ENCODE data around the gene PARP16.

PARP16 gene

DNA sequence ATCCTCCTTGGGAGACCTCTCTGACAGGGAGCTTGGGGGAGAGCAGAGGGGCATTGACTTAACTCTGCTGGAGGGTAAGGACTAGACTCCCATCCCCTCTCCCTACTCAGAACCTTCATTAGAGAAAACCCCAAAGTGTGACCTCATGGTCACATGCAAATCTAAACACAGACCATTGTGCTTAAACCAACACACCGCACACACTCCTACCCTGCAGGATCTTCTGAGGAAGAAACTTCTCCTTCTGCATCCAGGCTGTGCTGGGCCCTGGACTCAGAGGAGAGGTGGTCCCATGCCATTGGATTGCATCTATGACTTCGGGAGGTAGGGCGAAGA, 805 bp upstream of the PARP16 start:
- ChIA-PET CTCF (interaction anchor here (0.6 to 7.9 kb wide), 9 partner anchors 9 to 586 kb away, joined by 3 to 80 read pairs (median 7); partner anchors contain the start of gene CILP), POLR2A (interaction anchor here (0.6 to 2.7 kb wide), 7 partner anchors 10 to 221 kb away, joined by 3 to 73 read pairs (median 11); partner anchors contain the start of genes CLPX and RNU5B-1)
- no peak overlapping the region; the same call in 1 of the 2 replicates for H3K27ac ChIP-seq (ENCODE audit: extremely low read depth, low read depth, low read length)
- H3K4me1 ChIP-seq (ENCODE audit: control insufficient read depth, insufficient read depth, low read length) = no peaks in the 10 kb centered on the region; the same call in none of the 2 replicates
- no peak overlapping the region for H3K4me3 ChIP-seq (ENCODE audit: low read depth, low read length)
- H3K9me3 ChIP-seq (ENCODE audit: control insufficient read depth, insufficient read depth, low read depth, low read length) = no peaks in the 10 kb centered on the region
- TF ChIP-seq GLIS2 (tag by site-specific recombination; IDR thresholded peaks at IDR 0.05) (0 out of 2 replicates have a peak, but pooled peaks have one; percentile 15), ZNF600 (tag by site-specific recombination; IDR thresholded peaks at IDR 0.05) (peak; percentile 46; the same call in 1 of the 2 replicates), HOXC10 (CRISPR knock-in tag; IDR thresholded peaks at IDR 0.05) (no peak), ZNF658 (tag by site-specific recombination; IDR thresholded peaks at IDR 0.05) (no peak), SP7 (tag by site-specific recombination; IDR thresholded peaks at IDR 0.05) (no peak), ZBTB17 (tag by site-specific recombination; IDR thresholded peaks at IDR 0.05) (peak; percentile 63; the same call in 1 of the 2 replicates), ZBTB21 (tag by site-specific recombination; IDR thresholded peaks at IDR 0.05) (0 out of 2 replicates have a peak, but pooled peaks have one; percentile 10), ZNF292 (tag by site-specific recombination; IDR thresholded peaks at IDR 0.05; ENCODE audit: borderline replicate concordance, low read depth) (no peak), SETDB1 (IDR thresholded peaks at IDR 0.05; ENCODE audit: insufficient read length, low read length) (no peak), ZNF311 (tag by site-specific recombination; IDR thresholded peaks at IDR 0.05; ENCODE audit: borderline replicate concordance) (no peak), ZNF133 (tag by site-specific recombination; IDR thresholded peaks at IDR 0.05) (no peak), OSR2 (tag by site-specific recombination; IDR thresholded peaks at IDR 0.05) (no peak), ZFP69B (tag by site-specific recombination; IDR thresholded peaks at IDR 0.05) (no peak), TRIM28 (IDR thresholded peaks at IDR 0.05; ENCODE audit: borderline replicate concordance, low read length) (no peak), GLIS1 (tag by site-specific recombination; IDR thresholded peaks at IDR 0.05) (peak; percentile 63; the same call in 1 of the 2 replicates), ZXDB (tag by site-specific recombination; IDR thresholded peaks at IDR 0.05) (no peak)
- TF ChIP-seq, protein P1, sequence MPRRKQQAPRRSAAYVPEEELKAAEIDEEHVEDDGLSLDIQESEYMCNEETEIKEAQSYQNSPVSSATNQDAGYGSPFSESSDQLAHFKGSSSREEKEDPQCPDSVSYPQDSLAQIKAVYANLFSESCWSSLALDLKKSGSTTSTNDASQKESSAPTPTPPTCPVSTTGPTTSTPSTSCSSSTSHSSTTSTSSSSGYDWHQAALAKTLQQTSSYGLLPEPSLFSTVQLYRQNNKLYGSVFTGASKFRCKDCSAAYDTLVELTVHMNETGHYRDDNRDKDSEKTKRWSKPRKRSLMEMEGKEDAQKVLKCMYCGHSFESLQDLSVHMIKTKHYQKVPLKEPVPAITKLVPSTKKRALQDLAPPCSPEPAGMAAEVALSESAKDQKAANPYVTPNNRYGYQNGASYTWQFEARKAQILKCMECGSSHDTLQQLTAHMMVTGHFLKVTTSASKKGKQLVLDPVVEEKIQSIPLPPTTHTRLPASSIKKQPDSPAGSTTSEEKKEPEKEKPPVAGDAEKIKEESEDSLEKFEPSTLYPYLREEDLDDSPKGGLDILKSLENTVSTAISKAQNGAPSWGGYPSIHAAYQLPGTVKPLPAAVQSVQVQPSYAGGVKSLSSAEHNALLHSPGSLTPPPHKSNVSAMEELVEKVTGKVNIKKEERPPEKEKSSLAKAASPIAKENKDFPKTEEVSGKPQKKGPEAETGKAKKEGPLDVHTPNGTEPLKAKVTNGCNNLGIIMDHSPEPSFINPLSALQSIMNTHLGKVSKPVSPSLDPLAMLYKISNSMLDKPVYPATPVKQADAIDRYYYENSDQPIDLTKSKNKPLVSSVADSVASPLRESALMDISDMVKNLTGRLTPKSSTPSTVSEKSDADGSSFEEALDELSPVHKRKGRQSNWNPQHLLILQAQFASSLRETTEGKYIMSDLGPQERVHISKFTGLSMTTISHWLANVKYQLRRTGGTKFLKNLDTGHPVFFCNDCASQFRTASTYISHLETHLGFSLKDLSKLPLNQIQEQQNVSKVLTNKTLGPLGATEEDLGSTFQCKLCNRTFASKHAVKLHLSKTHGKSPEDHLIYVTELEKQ (tag by site-specific recombination; IDR thresholded peaks at IDR 0.05; ENCODE audit: borderline replicate concordance) = no peak
- TF ChIP-seq, protein P2, sequence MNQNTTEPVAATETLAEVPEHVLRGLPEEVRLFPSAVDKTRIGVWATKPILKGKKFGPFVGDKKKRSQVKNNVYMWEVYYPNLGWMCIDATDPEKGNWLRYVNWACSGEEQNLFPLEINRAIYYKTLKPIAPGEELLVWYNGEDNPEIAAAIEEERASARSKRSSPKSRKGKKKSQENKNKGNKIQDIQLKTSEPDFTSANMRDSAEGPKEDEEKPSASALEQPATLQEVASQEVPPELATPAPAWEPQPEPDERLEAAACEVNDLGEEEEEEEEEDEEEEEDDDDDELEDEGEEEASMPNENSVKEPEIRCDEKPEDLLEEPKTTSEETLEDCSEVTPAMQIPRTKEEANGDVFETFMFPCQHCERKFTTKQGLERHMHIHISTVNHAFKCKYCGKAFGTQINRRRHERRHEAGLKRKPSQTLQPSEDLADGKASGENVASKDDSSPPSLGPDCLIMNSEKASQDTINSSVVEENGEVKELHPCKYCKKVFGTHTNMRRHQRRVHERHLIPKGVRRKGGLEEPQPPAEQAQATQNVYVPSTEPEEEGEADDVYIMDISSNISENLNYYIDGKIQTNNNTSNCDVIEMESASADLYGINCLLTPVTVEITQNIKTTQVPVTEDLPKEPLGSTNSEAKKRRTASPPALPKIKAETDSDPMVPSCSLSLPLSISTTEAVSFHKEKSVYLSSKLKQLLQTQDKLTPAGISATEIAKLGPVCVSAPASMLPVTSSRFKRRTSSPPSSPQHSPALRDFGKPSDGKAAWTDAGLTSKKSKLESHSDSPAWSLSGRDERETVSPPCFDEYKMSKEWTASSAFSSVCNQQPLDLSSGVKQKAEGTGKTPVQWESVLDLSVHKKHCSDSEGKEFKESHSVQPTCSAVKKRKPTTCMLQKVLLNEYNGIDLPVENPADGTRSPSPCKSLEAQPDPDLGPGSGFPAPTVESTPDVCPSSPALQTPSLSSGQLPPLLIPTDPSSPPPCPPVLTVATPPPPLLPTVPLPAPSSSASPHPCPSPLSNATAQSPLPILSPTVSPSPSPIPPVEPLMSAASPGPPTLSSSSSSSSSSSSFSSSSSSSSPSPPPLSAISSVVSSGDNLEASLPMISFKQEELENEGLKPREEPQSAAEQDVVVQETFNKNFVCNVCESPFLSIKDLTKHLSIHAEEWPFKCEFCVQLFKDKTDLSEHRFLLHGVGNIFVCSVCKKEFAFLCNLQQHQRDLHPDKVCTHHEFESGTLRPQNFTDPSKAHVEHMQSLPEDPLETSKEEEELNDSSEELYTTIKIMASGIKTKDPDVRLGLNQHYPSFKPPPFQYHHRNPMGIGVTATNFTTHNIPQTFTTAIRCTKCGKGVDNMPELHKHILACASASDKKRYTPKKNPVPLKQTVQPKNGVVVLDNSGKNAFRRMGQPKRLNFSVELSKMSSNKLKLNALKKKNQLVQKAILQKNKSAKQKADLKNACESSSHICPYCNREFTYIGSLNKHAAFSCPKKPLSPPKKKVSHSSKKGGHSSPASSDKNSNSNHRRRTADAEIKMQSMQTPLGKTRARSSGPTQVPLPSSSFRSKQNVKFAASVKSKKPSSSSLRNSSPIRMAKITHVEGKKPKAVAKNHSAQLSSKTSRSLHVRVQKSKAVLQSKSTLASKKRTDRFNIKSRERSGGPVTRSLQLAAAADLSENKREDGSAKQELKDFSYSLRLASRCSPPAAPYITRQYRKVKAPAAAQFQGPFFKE (tag by site-specific recombination; IDR thresholded peaks at IDR 0.05; ENCODE audit: borderline replicate concordance) = no peak
- TF ChIP-seq, protein P3, sequence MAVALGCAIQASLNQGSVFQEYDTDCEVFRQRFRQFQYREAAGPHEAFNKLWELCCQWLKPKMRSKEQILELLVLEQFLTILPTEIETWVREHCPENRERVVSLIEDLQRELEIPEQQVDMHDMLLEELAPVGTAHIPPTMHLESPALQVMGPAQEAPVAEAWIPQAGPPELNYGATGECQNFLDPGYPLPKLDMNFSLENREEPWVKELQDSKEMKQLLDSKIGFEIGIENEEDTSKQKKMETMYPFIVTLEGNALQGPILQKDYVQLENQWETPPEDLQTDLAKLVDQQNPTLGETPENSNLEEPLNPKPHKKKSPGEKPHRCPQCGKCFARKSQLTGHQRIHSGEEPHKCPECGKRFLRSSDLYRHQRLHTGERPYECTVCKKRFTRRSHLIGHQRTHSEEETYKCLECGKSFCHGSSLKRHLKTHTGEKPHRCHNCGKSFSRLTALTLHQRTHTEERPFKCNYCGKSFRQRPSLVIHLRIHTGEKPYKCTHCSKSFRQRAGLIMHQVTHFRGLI (tag by site-specific recombination; IDR thresholded peaks at IDR 0.05) = no peak; the same call in 1 of the 2 replicates
- TF ChIP-seq, protein P4, sequence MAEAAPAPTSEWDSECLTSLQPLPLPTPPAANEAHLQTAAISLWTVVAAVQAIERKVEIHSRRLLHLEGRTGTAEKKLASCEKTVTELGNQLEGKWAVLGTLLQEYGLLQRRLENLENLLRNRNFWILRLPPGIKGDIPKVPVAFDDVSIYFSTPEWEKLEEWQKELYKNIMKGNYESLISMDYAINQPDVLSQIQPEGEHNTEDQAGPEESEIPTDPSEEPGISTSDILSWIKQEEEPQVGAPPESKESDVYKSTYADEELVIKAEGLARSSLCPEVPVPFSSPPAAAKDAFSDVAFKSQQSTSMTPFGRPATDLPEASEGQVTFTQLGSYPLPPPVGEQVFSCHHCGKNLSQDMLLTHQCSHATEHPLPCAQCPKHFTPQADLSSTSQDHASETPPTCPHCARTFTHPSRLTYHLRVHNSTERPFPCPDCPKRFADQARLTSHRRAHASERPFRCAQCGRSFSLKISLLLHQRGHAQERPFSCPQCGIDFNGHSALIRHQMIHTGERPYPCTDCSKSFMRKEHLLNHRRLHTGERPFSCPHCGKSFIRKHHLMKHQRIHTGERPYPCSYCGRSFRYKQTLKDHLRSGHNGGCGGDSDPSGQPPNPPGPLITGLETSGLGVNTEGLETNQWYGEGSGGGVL (tag by site-specific recombination; IDR thresholded peaks at IDR 0.05) = peak; percentile 90
- TF ChIP-seq, protein P5, sequence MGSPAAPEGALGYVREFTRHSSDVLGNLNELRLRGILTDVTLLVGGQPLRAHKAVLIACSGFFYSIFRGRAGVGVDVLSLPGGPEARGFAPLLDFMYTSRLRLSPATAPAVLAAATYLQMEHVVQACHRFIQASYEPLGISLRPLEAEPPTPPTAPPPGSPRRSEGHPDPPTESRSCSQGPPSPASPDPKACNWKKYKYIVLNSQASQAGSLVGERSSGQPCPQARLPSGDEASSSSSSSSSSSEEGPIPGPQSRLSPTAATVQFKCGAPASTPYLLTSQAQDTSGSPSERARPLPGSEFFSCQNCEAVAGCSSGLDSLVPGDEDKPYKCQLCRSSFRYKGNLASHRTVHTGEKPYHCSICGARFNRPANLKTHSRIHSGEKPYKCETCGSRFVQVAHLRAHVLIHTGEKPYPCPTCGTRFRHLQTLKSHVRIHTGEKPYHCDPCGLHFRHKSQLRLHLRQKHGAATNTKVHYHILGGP (tag by site-specific recombination; IDR thresholded peaks at IDR 0.05) = no peak
- peaks cover 0 to 7% of the 10 kb centered on the region in 2 experiments; a peak in 2 of 3 replicates for H3K36me3 ChIP-seq (ENCODE audit: control insufficient read depth in 2 of 2, insufficient read depth in 1 of 2, low read length in 2 of 2)
